ENCODE results near the gene COL28A1.
"Not testable (repeated sequence)": the region's sequence is repeated elsewhere in the genome, so short reads cannot be mapped to it uniquely, and the experiment has no call there.

COL28A1 gene

GRCh38 chr7:7535691-7536090 is at the start of gene COL28A1:
Gene COL28A1, minus strand, starts transcription at chr7:7535873. Its CDS starts 2,998 bp downstream, at chr7:7532875.
- no peak for DNase-seq

- no peak for DNase-seq
Measured at GRCh38 chr7:7584653-7585052, 49.0 kb upstream of the COL28A1 start.

DNA sequence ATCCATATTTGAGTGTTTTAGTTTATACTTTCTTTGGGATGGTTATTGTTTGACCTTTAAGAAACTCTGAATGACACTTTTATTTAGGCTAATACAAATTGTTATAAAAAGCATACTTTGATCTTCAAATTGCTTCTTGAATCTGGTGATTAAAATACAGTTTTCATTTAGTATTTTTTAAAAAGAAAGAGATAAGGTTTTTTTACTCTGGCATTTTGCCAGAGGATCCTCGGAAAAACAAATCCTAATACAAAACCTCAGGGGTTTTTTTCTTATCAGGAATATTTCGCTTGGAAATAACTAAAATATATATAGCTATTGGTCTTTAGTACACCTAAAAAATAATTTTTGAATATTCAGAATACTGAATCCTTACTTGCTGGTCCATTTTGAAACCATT is 48.1 kb upstream of the COL28A1 start:
- DNase-seq = no peak

DNA sequence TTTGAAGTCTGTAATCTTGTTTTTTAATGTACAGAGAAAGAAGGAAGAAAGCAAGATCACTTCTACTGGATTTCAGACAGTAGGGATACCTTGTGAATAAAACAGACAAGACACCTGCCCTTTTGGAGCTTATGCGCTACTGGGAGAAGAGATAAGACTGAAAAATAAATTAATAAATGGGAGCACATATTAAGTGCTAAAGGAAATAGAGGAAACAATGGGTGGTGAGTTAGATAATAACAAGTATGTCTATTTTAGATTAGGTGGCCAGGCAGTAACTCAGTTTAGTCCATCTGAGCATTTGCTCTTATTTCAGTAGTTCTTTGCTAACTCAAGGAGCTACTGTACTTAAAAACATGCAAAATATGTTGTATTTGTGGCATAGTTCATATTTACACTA is 46.9 kb upstream of the COL28A1 start:
- DNase-seq = no peak

GRCh38 chr7:7581531-7582179 is 46.0 kb upstream of the COL28A1 start:
- DNase-seq = no peak

- no peak for DNase-seq
Measured at GRCh38 chr7:7579638-7580037, 44.0 kb upstream of the COL28A1 start.

DNA sequence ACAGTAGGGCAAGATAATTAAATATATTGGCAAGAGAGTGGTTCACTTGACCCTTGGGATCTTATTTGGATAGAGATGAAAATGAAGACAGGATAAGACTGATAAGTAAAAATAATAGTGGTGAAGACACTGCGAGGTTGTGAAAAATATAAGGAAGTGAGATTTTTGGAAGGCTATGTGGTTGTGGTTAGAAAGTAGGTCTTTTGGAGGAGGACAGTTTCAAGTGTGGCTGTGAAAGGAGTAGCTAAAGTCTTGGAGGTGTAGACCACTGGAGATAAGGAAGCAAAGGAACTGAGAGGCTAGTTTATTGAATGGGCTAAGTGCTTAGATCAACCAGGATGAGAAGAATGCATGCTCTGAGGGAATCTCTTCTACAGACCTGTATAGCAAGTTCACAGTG is 42.2 kb upstream of the COL28A1 start:
- DNase-seq = no peak

GRCh38 chr7:7576344-7576743 is 40.7 kb upstream of the COL28A1 start:
- DNase-seq = no peak

DNA sequence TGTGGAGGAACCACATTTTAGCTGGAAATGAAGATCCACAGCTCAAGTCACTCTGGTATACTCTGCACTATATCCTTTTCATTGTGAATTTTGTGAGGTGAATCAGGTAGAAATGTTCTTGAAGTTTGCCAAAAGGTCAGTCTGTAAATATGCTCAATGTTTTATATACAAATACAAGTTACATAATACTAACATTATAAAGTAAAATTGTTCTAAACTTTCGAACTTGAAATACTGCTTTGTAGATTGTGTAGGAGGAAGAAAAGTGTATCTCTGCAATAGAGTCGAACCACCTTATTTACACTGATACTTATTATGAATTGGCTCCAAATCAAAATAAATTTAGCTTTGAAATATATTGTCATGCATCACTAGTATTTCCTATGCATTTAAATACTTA is 38.0 kb upstream of the COL28A1 start:
- DNase-seq = no peak

DNA sequence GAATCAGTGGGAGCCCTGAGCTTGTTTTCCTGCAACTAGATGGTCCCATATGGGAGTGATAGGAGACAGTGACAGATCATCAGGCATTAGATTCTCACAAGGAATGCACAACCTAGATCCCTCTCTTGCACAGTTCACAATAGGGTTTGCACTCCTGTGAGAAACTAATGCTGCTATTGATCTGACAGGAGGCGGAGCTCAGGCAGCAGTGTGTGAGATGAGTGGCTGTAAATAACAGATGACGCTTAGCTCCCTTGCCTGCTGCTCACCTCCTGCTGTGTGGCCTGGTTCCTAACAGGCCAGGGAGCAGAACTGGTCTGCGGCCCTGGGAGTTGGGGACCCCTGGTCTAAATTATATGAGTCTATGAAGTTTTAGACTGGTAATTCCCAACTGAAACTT is 34.9 kb upstream of the COL28A1 start:
- DNase-seq = no peak

DNA sequence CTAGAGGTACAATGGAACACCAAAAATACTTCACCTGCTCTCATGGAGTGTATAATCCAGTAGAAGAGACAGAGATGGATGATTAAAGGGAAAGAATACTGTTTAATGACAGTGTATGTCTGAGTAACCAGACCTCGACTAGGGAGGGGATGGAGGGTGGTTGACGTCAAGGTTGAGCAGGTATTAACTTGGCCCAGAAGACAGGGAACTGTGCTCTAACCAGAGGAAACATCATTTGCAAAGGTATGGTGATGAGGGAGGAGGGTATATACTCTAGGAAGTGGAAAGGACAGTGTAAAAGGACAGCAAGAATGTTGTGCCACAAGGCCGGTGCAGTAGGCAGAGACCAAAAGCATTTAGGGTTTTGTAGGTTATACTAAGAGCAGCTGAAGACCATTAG is 33.9 kb upstream of the COL28A1 start:
- no peak for DNase-seq

GRCh38 chr7:7569081-7569527 is 33.4 kb upstream of the COL28A1 start:
- no peak for DNase-seq

DNA sequence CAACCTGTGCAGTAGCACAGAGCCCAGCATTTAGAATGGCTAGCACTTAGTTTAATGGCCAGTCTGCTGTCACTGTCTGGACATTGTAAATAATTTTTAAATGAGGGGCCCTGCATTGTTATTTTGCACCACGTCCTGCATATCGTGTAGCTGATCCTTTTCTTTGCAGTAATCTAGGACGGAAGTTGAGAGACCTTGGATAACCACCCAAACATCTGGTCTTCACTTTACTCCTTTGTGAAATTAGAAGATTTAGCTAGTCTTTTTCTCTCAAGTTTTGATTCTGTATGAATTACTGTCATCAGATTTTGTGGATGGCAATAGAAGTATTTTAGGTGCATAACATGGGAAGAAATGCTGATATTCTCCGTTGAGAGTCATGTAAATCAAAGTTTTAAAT is 32.9 kb upstream of the COL28A1 start:
- DNase-seq = no peak

DNA sequence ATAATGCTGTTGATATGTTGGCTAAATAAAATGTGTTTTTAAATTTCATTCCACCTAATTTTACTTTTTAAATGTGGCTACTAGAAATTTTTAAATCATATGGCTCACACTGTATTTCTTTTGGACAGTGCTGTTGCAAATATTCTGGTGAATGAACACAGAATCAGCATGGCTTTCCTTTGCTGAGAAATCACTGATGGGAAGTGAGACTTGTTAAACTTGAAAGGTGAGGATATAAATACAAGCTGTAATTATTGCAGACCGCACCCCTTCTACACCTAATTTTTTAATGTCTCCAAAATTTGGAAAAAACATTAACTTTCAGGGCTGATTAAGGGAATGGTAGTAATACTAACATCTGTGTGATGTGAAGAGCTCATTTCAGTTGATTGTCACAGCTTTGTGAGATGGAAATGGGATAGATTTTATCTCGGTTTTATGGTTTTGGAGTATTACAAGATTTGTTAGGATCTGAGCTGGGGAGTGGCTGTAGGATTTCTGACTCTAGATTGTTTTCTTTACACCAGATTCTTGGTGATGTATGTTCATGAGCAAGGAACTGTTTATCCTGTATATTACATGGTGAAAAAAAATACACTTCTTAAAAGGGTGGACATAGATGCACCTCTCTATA is 32.3 kb upstream of the COL28A1 start:
- no peak for DNase-seq

DNA sequence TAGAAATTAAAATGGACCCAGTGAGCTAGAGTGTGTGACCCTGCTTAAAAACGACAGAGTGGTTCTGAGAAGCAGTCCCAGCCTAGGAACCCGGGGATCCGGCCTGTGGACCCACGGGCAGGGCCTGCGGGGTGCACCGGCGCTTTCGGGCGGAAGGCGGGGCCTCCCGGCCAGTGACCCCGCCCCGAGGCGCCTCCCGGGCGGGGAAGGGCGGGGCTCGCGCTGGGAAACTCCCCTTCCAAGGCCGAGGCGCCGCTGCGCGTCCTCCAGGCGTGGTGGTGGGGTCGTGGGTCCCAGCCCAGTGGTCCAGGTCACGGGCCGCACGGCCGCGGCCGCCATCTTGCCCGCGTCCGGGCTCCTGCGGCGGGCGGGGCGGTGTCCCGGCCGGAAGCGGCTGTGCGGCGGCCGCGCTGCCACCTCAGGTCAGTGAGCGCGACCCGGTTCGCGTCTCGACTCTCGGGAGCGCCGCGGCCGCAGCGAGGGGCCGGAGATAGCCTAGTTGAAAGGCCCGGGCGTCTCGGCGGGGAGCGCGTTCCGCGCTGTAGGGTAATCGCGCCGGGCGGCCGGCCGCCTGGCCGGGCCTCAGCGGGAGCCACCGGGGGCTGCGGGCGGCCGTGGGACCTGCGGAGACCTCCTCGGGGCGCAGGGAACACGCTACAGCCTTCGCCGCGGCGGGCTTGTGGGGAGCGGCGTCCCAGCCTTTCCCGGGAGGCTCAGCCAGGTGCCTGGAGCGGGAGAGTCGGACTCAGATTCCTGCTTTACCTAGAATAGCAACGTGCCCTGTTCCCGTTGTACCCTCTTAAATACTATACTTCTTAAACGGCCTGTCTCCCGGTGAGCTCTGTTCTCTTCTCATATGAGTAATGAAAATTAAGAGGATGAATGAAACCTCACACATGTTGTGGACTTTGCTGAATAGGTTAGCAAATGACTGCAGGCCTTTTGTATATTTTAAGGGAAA is 31.3 kb upstream of the COL28A1 start, which contains the start of gene MIOS:
MIOS (plus strand) TSS at position 234 of the 961 bp plus-strand sequence. CDS start 5,592 bp downstream, outside the sequence.
- DNase-seq = peak; percentile 71

DNA sequence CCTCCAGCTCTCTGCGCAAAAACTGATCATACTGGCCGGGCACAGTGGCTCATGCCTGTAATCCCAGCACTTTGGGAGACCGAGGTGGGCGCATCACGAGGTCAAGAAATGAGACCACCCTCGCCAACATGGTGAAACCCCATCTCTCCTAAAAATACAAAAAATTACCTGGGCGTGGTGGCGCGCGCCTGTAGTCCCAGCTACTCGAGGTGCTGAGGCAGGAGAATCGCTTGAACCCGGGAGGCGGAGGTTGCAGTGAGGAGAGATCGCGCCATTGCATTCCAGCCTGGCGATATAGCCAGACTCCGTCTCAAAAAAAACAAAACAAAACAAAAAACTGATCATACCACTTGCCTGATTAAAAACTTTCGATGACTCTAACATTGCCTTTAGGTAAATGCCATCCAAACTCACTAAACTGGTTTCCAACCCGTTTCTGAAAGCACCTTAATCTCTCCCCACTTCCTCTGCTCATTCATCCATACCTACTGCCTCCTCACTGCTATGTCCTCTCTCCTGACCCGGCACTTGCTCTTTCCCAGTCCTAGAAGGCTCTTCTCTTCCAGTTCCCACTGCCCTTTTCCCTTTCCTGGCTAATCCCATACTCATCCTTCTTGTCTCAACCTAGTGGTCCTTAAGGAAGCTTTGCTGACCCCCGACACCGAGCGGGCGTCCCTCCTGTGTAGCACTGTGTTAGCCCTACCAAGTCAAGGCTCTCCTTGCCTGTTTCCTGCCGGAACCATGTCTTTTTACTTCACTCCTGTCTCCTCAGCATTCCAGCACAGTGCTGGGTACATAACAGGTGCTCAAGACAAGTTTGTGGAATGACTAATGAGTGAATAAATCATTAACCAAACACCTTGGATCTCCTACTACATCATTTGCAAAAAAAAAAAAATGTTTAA is 30.3 kb upstream of the COL28A1 start:
- no peak for DNase-seq

DNA sequence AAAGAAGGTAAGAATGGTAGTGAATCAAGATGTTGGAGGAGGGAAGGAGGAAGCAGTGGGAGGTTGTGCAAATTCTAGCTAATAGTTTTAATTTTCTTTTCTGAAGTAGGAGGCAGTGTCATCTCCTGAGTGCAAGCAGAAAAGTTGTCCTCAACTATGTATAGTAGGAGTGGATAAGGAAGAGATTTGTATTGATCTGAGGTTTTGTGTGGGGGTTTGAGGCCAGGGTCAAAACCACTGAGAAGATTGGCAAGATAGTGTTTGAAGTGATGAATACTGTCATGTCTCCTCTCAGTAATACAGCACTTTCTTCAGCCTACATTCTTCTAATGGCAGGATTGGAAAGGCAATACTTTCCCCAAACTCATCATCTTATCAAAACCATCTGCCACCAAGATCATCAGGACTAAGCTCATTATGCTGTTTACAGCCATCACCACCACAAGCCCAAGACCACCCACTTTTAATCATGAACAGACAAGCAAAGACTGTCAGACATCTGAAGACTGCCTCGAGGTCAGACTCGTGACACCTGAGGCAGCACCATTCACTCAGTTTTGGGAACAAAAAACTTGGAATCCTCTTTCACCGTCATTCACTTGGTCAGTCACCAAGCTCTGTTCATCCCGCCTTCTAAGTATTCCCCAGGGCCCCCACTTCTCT is 29.5 kb upstream of the COL28A1 start:
- DNase-seq = no peak

DNA sequence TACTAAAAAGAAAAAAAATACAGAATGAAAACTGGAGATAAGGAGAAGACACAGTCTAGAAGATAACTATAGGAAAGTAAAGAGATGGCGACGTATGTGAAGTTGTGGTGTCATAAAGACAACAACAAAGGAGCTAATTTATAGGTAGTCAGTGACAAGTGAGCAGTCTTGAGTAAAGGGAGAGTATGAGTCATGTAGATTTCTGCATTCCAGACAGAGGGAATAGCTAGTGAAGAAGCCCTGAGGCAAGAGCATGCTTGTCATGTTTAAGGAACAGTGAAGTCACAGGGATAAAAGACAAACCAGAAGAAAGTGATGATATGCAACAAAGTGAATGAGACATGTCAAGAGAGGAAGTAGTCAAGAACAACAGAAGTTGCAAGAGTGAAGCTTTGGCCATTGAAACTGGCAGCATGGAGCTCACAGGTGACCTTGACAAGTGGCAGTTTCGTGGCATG is 28.7 kb upstream of the COL28A1 start:
- peak; percentile 3 for DNase-seq

GRCh38 chr7:7563813-7564212 is 28.1 kb upstream of the COL28A1 start:
- no peak for DNase-seq

GRCh38 chr7:7563269-7563668 is 27.6 kb upstream of the COL28A1 start:
- no peak for DNase-seq

DNA sequence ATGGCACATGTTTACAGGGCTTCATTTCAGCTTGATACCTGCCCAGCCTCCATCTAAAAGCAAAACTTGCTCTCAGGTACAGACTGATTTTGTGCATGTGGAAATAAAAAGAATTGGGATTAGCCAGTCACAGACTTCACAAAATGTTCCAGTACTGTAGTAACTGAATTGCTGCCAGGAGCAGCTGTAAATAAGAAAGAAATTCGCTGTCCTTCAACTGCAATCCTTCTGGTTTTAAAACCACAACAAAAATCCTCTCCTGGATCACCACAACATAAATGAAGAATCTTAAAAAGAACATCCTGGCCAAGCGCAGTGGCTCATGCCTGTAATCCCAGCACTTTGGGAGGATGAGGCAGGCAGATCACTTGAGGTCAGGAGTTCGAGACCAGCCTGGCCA is 27.1 kb upstream of the COL28A1 start:
- DNase-seq = no peak

- DNase-seq = not testable (repeated sequence)
Measured at GRCh38 chr7:7561591-7561990, 25.9 kb upstream of the COL28A1 start.

Measured in T1000 (cell line).